Right hindlimb (tissue), 1 donor: ENCODE data around the gene SPTLC2.

Experiments
- DNase-seq: peaks from one replicate; pipeline ENCODE4 v3.0.0-alpha.2; 2018

The SPTLC2 gene

DNA sequence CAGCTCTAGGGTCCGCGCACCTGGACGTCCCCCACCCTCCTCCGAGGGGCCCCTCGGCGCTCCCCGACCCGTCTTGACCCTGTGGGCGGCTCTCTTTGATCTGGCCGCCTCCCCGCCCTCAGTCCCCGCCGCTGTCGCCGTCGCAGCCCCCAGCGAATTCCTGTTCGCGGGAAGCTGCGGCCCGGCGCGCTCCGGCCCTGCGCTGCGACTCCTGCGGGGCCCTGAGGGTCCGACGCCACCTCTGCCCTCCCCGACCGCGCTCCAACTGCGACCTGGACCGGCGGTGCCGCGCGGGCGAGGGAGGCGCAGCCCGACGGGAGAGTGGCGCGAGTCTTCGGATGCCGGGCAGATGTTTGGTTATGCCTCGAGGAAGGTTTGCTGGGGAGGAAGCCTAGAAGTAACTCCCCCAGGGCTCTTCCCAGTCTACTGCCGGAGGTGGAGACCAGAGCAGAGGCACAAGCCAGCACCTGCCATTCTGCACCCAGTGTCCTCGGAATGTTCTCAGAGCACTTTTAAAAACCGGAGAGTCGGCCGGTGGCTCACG, 117.4 kb downstream of the SPTLC2 start:
- DNase-seq, result no peak

DNA sequence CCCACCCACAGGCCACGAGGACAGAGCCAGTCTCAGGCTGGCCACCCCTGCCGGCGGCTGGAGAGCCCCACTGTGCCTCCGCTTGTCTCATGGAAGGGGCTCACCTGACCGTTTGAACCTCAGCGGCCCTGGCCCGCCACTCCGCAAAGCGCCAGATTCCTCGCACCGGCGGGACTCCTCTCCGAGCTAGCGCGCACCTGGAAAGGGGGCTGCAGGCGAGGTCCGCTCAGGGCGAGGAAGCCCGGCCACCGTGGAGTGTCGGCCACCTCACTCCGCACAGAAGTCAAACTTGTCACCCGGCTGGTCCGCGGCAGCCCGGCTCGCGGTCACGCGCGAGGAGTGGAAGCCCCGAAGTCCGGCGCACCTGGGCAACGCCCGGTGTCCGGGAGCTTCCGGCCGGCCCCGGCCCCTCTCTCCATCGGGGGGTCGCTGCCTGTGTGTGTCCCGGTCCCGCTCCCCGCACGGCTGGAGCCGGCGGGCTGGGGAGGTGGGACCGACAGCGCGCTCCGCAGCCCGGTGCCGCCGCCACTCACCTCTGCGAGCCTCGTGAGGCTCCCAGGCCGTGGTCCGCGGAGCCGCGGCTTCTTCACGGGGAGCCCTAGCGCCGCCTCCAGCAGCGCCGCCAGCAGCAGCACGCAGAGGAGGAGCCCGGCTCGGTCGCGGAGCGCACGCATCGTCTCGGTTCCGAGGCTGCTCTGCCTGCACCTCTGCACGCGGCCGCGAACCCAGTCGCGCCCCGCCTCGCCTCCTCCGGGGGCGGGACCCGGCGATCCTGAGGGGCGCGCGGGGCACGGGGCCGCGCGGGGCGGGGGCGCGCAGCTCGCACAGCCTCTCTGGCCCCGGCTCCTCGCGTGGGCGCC, 118.1 kb downstream of the SPTLC2 start, which contains the start of gene ISM2:
ISM2 (minus strand) TSS at position 697 of the 860 bp plus-strand sequence; CDS start at position 674, 23 bp downstream.
- peak; percentile 41 for DNase-seq

DNA sequence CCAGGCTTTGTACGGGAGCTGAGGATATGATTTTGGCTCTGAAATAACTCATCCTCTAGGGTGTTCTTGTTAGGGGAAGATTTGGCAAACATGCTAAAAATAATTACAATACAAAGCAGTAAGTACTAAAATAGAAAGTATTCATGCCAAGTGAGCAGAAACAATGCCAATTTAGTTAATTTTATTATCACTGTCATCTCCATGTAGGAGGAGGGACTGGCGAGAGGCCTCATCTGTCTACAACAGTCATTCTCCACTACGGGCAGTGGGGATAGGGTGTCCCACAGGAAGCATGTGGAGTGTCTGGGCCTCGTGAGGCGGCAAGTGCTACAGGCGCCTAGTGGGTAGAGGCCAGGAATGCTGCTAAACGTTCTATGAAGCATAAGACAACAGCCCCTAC, 121.1 kb downstream of the SPTLC2 start:
- DNase-seq, result no peak

DNA sequence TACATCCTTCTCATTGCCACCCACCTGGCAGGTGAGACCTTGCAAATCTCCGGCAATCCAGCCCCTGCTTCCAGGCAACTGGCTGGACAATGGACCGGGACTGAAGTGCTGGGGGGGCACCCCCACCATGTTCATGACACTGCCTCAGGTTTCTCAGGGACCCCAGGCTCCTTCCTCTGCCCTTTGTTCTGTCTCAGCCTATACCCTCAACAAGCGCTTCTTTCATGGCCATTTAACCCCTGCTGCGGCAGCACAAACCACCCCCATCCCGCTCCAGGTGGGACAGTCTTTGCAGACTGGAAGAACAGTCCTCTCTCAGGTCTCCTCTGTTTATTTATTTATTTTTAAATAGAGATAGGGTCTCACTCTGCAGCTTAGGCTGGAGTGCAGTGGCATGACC, 125.4 kb downstream of the SPTLC2 start:
- DNase-seq, result no peak

DNA sequence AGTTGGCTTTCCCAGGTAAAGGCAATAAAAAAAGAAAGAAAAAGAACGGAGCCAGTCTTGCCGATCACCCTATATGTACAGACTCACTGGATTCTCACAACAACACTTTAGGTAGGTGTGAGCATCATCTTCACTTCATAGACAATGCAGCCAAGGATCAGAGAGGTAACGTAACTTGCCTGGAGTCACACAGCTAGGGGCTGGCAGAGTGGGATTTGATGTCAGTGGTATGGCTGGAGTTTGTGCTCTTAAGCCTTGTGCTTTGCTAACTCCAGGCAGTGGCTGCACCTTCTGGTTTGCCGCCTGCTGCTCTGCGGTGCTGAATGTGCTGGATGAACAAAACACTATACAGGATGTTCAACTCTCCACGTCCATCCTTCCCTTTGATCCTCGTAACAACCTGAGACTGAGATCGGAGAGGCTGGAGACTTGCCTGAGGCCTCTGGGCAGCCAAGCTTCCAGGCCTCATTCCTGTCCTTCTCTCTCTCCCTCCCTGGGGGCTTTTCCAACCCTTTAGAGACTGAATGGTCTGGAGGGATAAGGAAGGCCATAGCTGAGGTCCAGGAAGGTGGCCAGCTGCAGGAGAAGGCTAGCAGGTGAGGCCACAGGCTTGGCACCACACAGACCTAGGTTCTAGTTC, 126.0 kb downstream of the SPTLC2 start:
- DNase-seq, result no peak

DNA sequence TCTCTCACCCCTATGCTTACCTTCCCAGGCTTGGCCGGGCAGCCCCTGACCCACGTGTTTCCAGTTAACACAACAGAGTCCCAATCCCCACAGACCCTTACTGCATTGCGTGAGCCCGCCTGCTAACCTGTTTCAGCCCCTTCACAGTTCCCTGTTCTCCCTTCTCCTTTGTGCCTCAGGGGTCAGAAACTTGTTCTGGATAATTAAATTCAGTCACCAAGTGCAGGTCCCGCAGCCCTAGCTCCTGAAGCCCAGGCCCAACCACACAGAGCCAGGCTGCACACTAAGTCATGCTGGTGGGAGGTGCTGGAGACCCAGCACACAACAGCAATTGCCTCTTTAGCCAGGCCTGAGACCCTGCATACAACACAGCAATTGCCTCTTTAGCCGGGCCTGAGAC, 127.4 kb downstream of the SPTLC2 start:
- DNase-seq, result no peak

DNA sequence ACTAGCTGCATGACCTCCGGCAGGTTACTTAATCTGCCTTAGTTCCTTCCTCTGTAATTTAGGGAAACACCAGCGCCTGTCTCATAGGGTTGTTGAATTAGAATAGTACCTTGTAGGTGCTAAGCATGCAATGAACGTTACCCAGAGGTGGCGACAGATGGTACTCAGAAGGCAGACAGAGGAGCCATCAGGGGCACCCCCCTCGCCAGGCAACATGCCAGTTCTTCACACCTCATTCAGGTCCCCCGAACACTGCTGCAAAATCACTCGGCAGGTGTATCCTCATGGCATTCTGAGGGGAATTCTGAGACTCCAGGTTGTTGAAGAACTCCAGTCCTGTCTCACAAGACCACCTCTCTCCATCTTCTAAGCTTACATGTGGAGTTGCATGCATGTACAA, 127.9 kb downstream of the SPTLC2 start:
- DNase-seq, result no peak

DNA sequence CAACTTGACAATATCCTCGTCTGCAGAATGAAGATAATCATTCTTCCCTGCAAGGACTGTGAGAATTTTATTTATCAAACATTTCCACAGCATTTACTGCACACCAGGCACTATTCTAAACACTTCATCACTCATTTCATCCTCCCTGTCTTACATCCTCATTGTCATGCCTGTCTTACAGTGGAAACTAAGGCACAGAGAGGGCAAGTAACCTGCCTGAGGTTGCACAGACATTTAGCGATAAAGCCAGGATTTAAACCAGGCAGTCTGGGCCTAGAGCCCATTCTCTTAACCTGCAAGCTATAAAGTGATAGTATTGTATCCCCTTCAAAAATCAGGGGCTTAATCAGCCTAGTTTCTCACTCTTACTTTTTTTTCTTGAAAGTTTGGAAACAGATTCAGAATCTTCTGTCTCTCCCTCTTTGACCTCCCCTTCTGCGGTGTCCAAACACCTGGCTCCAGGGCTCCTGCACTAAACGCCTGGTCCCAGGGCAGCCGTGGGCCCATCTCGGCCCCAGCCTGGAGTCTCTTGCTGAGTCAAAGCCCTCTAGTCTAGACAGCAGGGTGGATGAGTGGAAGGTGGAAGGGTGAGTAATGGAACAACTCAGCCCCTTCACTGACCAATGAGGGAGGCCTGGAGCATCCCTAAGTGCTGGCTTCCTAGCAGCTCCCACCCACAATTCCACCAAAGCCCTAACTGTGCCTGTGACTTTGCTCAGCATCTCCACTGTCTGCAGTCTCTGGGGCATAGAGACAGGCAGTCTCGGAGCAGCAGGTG, 130.3 kb downstream of the SPTLC2 start:
- DNase-seq, result no peak

DNA sequence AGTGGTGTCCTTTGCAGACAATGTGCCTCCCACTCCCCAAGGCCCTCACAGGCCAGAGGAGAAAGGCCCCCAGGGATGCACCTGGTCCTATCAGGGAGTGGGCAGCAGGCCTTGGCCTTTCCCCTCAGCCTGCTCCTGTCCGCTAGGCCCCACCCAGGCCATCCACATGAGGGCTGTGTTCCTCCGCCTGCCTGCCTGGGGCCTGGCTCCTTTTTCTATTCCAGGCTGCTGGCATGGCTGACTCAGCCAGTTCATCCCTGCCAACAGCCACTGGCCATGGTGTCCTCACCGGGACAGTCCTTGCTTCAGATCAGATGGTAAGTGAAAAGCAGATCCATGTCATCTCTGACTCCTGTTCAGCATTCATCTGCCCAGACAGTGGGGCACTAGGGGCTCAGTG, 131.2 kb downstream of the SPTLC2 start:
- DNase-seq, result no peak

DNA sequence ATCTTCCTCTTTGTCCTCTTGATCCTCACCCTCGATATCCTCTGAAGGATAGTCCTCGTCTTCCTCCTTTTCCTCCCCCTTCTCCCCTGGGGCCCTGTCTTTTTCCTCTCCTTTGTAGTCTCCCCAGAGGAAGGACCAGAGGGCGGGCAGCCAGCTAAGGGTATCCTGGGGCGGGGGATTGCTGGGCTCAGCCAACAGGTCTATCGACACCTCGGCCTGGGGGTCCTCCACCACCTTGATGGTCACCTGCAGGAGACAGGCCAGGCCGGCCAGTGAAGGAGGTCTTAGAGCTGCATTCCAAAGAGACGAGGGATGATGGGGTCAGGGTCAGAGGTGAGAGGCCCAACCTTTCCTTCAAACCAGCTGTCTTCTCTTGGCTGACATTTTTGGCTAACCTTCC, 134.0 kb downstream of the SPTLC2 start:
- no peak for DNase-seq

DNA sequence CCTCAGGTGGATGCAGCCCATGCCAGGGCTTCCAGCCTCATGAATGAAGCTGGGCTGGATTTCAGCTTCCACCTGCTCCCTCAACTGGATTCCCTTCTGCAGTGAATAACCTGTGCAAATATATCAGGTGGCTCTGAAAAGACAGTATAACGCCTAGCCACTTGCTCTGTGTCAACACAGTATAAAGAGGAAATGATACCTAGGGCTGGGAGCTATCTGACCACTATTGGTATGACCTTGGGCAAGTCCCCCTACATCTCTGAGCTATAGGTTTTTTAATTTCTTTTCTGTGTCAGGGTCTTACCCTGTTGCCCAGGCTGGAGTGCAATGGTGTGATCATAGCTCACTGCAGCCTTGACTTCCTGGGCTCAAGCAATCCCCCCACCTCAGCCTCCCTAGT, 137.6 kb downstream of the SPTLC2 start:
- no peak for DNase-seq

DNA sequence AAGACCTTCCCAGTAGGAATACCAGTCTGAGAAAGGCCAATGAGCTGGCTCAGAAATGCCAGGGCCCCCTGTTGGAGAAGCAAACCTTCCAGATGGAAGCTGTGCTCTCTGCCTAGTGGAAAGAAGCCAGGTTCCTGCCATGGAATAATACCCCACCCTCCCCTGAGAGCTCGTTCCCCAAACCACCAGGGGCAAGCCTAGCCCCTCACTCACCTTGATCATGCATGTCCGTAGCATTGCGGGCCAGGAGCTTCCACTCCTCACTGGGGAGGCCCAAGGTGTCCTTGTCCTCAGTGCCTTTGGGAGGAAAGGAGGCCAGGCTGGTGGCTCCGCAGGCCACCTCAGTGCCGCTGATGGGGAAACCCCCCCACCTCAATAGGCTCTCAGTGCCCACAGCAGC, 138.4 kb downstream of the SPTLC2 start:
- DNase-seq, result no peak

DNA sequence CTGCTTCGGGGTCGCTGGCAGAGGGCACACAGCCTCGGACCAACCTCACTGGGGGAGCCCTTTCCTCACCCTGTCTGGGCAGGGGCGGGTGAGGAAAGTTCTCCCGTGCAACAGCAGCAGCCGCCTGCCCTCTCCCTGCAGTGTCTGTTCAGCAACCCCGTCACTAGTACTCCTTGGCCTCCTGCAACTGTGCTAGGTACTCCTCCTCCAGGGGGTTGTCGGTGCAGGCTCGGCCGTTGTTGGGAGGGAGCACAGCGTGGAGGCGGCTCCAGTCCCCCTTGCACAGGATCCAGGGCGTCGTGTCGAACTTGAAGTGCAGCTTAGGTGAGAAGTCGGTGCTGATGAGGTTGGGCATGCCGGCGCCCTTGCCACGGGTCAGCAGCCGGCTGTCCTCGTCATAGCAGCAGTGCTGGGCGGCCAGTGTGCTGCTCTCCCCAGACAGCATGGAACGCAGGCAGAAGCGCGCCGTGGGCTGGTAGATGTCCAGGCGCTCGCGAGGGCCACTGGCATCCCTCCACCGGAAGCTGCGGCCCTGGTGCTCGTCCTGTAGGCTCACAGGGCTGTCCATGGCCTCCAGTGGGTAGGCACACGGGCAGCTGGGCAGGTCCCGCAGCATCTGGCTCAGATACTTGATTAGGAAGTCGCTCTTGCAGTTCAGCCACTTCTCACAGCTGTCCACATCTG, 140.9 kb downstream of the SPTLC2 start:
- no peak for DNase-seq

DNA sequence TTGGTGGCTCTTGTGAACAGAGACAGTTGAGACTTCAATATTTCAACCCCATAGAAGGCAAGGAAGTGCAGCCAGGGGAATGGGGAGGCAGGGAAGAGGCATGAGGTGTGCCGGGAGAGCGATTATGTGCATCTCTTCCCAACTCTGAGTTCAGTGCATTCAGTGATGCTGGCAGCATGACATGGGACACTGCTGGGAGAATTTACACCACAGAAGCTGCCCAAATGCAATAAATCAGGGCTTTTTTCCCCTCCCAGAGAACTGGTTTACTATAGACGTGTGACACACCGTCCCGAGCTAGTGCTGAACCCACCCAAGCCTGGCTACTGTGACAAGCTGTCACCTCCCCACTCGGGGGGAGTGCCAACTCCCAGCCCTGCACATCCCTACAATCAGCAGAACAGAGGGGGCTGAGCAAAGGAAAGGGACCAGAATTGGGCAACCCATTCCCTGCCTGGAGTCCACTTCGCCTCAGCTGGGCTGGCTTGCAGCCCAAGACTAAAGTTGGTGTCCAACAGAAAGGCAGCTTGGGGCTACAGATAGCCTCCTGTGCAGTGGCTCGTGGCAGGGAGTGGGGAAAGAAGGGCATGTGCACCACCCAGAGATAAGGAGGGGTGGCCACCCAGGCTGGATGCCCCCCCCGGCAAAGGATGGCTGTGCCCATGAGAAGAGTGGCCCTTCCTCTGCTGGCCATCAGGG, 141.8 kb downstream of the SPTLC2 start:
- no peak for DNase-seq

DNA sequence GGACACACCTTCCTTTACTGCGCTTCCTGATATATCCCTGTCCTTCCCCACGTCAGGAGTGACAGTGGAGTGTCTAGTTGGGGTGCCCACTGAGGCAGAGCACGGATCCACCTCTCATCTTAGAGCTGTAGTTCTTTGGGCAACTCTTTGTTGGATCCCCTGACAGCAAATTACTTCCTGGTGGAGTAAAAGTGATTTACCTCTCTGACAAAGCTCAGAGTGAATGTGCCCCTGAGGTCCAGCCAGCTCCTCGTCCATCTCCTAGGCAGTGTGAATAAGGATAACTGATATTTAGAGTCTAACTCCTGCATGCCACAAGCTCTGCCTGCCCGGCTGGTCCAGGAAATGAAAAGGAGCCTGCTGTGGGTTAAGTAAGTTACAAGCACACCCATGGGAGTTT, 142.5 kb downstream of the SPTLC2 start:
- no peak for DNase-seq

DNA sequence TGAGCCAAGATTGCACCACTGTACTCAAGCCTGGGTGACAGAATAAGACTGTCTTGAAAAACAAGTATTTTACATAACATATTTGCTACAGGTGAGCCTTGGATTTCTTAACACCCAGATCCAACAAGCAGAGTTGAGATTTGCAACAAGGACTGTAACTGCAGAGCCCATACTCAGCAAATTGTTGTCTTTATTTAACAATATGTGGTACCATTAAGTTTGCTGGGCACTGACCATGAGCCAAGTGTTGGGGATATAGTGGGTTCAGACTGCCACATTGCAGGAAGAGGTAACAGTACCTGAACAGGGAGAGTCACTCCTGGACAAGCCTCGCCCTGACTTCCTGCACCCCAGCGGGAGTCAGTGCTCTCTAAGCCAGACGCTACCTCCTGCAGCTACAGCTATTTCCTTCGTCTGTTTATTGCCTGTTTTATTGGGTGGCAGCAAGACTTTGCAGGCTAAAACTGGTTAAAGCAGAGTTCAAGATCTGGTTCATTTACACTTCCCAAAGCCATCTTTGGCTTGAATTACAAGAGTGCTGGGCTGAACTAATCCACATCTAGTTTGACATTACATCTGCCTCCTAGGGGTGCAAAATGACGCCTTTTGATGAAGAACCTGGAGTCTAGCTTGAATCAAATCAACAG, 146.1 kb downstream of the SPTLC2 start:
- no peak for DNase-seq

DNA sequence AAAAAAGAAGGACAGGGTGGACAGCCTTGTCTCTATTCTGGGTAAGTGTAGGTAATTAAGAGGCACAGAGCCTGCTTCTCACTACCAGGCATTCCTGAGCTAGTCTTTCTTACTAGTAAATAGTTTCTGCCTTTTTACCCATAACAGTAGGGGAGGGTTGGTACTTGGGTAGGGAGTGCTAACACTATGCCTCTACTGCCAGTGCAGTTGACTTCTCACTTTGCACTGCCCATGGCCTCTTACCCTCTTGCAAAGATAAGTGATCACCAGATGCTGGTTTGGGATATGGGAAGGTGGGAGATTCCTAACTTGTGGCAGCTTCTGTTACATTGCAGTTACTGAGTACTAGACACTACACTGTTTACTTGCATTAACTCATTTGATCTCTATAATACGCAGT, 146.9 kb downstream of the SPTLC2 start:
- DNase-seq, result no peak

DNA sequence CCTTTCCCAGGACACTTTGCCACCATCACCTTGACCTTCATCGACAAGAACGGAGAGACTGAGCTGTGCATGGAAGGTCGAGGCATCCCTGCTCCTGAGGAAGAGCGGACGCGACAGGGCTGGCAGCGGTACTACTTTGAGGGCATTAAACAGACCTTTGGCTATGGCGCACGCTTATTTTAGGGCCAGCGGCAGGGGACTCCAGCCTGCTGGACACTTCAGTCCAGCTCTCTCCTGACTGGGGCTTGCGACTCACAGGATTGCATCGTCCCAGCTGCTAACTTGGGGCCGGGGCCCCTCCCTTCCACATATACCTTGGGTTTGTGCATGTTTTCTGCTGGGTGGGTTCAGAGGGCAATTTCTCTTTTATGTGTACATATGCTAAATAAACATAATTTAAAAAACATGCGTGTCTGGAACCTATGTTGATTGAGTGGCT, 147.4 kb downstream of the SPTLC2 start:
- DNase-seq, result no peak

DNA sequence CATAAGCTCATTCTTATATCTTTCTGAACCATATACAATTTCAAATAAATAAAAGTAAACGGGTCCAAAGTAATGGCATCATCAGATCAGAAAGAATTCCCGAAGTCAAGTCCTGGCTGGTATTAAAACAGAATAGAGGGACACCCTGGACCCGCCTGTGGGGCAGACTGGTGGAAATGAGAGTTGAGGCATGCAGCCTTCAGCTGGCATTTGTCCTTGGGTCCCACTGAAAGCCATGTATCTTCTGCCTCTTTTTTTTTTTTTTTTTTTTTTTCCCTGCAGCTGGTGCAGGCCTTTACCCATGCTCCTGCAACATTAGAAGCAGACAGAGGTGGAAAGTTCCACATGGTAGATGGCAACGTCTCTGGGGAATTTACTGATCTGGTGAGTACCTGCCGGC, 148.6 kb downstream of the SPTLC2 start:
- DNase-seq, result no peak

DNA sequence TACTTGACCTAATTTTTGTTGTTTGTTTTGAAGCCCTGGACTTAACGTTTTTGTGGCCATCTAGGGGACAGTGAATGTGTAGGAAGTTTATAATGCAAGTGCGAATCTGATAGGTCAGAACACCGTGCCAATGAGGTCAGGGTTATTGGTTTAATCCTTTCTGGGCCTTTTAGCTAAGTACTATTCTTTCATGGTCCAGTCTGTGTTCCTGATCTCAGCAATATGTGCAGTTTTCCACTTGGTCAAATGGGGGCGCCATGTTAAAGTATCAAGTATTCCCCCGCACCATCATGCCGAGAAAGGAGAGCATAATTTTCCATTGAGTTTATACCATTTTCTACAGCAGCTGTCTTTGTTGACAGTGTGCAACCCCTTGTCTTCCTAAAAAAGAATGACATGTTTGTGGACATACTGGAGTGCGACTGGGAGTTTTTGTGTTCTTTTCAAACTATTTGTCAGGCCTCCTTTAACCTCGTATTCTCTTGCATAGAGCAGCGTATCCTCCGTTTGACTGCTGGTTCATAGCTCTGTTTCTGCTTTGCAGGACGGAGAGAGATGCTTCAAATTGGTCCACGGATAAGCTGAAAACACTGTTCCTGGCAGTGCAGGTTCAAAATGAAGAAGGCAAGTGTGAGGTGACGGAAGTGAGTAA, 157.2 kb downstream of the SPTLC2 start:
- DNase-seq, result peak; percentile 54
